Choroid plexus epithelial cell (primary cell): ENCODE data around the gene ADSS2.
A peak's percentile ranks its signal among the peaks of the same experiment; 100 is the strongest.
"Not testable (repeated sequence)": the region's sequence is repeated elsewhere in the genome, so short reads cannot be mapped to it uniquely, and the experiment has no call there.

Experiments
- DNase-seq: peaks from one replicate; pipeline ENCODE4 v3.0.0-alpha.2; 2010; ENCODE audit warnings: low read depth
- H3K4me3 ChIP-seq: 2 replicates; pipeline ENCODE4 v1.5.1; 2011; ENCODE audit warnings: low read depth, mild to moderate bottlenecking, control low read depth, low read length, moderate library complexity
- CTCF ChIP-seq: conservative IDR thresholded peaks from 2 replicates; pipeline ENCODE4 v1.5.1; 2011; ENCODE audit warnings: low read depth, mild to moderate bottlenecking, control low read depth, inconsistent platforms, low read length, moderate library complexity

ADSS2 gene

GRCh38 chr1:244365809-244366208 is 85.9 kb downstream of the ADSS2 start:
- DNase-seq, result no peak
- H3K4me3 ChIP-seq, result no peak overlapping the region
- TF ChIP-seq CTCF, result no peak

- not testable (repeated sequence) for H3K4me3 ChIP-seq, DNase-seq
Observed at GRCh38 chr1:244365262-244365661, 86.4 kb downstream of the ADSS2 start.

GRCh38 chr1:244362476-244362875 is 89.2 kb downstream of the ADSS2 start:
- no peak overlapping the region for H3K4me3 ChIP-seq
- DNase-seq, result no peak
- TF ChIP-seq CTCF, result no peak

- DNase-seq, result peak; percentile 87
- H3K4me3 ChIP-seq, result peak overlapping the region; percentile 39
- no peak for TF ChIP-seq CTCF
Observed at GRCh38 chr1:244361764-244362473, 89.8 kb downstream of the ADSS2 start.
